NCI-H460 (cell line): ENCODE results near the gene CACNA2D3. TPM values are rescaled to one million over a fixed set of nuclear protein-coding genes. Genes with fewer than 3 reads are reported as not detected.

Experiments used
- DNase-seq: peaks from one replicate; pipeline ENCODE4 v3.0.0-alpha.2; 2016; ENCODE audit warnings: low read depth; ENCODE audit errors: extremely low read depth
- total RNA-seq: library from RNA; depleted of rRNA; stranded (reverse); fragments of >200 nt; shearing (Covaris generic); gene quantifications from 2 replicates; pipeline ENCODE4 v1.2.3, GENCODE V29; 2014

CACNA2D3 gene
- total RNA-seq, 1 experiment from 2014 or later: 10.8 TPM

GRCh38 chr3:54515441-54516213 lies 393.3 kb downstream of the CACNA2D3 start:
- no peak for DNase-seq

GRCh38 chr3:54517424-54517823 lies 395.1 kb downstream of the CACNA2D3 start:
- no peak for DNase-seq

- no peak for DNase-seq
Observed at GRCh38 chr3:54518011-54518675, 395.8 kb downstream of the CACNA2D3 start.

- DNase-seq: no peak
Observed at GRCh38 chr3:54519493-54519892, 397.1 kb downstream of the CACNA2D3 start.

- no peak for DNase-seq
Observed at GRCh38 chr3:54520060-54520459, 397.7 kb downstream of the CACNA2D3 start.

GRCh38 chr3:54527521-54527920 lies 405.2 kb downstream of the CACNA2D3 start:
- no peak for DNase-seq

GRCh38 chr3:54527953-54528352 lies 405.6 kb downstream of the CACNA2D3 start:
- no peak for DNase-seq

- no peak for DNase-seq
Observed at GRCh38 chr3:54528668-54529067, 406.3 kb downstream of the CACNA2D3 start.

GRCh38 chr3:54530091-54530490 lies 407.7 kb downstream of the CACNA2D3 start:
- DNase-seq: no peak

GRCh38 chr3:54530944-54531343 lies 408.6 kb downstream of the CACNA2D3 start:
- no peak for DNase-seq

- no peak for DNase-seq
Observed at GRCh38 chr3:54531741-54532140, 409.4 kb downstream of the CACNA2D3 start.

GRCh38 chr3:54533856-54534255 lies 411.5 kb downstream of the CACNA2D3 start:
- DNase-seq: no peak

- no peak for DNase-seq
Observed at GRCh38 chr3:54535619-54536018, 413.3 kb downstream of the CACNA2D3 start.

- no peak for DNase-seq
Observed at GRCh38 chr3:54536450-54536849, 414.1 kb downstream of the CACNA2D3 start.

GRCh38 chr3:54537506-54537905 lies 415.2 kb downstream of the CACNA2D3 start:
- no peak for DNase-seq

- DNase-seq: no peak
Observed at GRCh38 chr3:54538346-54538745, 416.0 kb downstream of the CACNA2D3 start.

GRCh38 chr3:54541369-54541768 lies 419.0 kb downstream of the CACNA2D3 start:
- no peak for DNase-seq

GRCh38 chr3:54543446-54543845 lies 421.1 kb downstream of the CACNA2D3 start:
- DNase-seq: no peak

GRCh38 chr3:54547051-54547450 lies 424.7 kb downstream of the CACNA2D3 start:
- no peak for DNase-seq

GRCh38 chr3:54547846-54548245 lies 425.5 kb downstream of the CACNA2D3 start:
- DNase-seq: no peak

- no peak for DNase-seq
Observed at GRCh38 chr3:54549607-54550220, 427.4 kb downstream of the CACNA2D3 start.
